HG02763 (cell line): ENCODE data around the gene GANAB.
"Not testable (repeated sequence)": the region's sequence is repeated elsewhere in the genome, so short reads cannot be mapped to it uniquely, and the experiment has no call there.

ENCODE experiments used
- ATAC-seq: cut with Tn5 transposase; IDR thresholded peaks from one replicate; pipeline ENCODE4 v1.9.1; 2021; ENCODE audit warnings: mild to moderate bottlenecking, moderate library complexity; ENCODE audit not compliant: unreplicated experiment

Gene GANAB

DNA sequence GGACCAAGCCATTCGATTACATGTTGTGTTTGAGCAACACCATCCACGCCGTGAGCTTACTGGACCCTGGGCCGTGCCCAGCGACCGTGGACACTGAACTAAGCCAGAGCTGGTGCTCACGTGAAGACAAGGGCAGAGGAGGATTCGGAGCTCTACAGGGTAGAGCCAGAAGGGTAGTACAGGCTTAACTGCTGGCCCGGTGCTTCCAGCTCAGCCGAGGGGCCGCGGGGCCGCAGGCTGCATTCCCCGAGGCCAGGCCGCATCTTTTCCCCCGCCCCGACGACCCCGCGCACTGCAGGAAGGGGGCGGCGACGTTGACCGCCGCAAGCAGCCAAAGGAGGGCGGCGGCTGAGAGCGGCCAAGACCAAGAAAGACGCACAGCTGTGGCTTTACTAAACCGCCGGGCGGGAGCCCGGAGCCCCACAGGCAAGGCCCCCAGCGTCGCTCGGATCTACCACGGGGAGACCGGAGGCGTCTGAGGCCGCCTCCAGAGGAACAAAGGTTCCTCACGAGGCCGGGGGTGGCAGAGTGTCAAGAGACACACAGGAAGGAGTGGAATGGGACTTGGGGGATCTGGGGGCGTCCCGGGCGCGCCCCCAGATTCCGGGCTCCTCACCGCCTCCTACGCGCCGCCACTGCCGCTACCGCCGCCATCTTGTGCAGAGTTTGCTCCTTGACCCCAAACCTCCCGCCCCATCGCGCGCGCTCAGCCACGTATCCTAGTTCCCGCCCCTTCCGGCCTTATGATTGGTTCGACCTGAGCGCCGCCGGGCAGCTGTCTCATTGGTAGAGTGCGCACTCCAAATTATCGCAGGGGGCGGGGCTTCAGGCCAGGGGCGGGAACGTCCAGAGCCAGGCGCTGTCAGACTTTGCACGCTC is at the start of gene GANAB:
TSS of gene GANAB (minus strand) at position 668 of the 879 bp plus-strand sequence. CDS start at position 654, 14 bp downstream.
- peak; percentile 95 for ATAC-seq

DNA sequence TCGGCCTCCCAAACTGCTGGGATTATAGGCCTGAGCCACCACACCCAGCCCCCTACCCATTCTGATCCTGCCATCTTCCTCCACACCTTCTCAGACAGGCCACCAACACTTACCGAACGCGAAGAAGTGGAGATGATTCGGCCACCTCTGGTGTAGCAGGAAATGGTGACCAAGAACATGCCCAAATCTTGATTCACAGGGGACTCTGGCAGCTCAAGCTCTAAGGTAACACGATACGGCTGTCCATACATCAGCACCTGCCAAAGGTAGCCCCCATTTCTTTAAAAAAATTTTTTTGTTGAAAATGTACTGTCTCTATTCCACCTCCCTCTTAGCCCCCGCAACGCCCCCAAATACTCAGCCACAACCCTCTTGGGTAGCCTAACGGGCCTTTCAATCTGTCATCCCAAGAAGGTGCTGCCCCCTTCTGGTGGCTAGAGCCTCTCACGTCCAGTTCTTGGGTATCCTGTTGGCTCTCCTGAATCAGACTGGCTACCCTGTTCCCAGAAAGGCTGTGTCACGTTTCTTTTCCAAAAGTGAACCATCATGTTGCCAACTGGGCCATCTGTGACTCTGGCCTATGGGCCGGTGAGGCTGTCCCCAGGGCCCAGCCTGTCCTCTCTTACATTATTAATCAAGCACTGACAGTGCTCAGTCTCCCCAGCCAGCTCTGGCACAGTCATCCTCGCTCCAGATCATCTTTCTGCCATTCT is 48.2 kb upstream of the GANAB start:
- no peak for ATAC-seq

DNA sequence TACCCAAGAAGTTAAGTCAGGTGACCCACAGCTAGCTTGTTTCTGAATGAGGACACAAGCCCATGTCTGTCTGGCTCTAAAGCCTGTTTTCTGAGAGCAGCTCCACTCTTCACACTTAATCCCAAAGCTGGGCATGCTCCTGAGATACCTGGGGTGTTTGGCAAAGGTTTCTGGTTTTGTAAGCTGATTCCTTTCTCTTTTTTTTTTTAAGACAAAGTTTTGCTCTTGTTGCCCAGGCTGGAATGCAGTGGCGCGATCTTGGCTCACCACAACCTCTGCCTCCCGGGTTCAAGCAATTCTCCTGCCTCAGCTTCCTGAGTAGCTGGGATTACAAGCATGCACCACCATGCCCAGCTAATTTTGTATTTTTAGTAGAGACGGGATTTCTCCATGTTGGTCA is 47.2 kb upstream of the GANAB start:
- ATAC-seq = not testable (repeated sequence)

DNA sequence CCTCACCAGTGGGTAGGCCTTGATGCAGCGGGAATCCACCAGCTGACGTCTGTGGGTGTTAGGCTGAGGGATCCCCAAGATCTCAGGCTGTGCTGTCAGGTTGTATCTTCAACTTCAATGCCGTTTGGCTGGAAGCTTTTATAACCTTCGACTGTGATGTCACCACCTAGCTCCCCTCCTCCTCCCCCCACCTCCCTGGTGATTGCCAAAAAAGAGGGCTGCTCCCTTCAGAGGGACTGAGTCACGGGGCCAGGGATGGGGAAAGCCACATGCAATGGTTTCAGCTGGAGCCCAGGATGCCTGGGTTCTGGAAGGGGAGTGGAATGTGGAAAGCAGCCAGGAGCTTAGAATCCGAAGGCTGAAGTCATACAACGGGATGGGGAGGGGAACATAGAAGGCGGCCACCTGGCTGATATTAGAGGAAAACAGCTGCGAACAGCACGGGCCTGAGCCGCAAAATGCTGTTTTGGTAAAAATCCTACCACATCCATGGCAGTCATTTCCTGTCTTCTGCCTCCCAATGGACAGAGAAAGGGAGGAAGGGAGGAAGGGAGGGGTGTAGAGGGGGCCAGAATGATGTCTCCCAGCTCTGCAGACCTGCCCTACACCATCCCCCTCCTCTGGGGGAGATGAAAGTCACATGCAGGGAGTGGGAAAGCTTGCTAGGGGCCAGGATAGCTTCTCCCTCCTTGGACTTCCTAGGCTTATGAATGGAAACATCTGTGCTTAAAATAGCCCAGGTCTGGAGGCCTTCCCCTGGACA is 43.2 kb upstream of the GANAB start, which contains the start of gene LRRN4CL:
TSS of gene LRRN4CL (minus strand) at position 110 of the 763 bp plus-strand sequence. CDS start 1,022 bp downstream, outside the sequence.
- no peak for ATAC-seq

DNA sequence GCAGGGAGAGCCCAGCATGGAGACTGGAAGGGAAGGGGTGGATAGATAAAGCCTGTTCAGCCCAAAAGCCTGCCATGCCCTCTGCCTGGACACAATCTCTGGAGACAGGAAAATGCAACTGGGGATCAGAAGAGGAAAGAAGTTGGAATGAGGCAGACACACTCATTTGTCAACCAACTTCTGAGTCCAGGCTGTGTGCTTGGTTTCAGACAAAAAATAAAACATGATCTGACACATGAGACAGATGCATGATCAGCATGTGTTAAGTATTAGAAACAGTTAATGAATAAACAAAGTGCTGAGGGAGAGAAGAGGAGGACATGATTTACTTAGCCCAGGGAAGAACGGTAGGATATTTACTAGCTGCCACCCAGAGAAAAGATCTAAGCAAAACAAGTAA is 42.1 kb upstream of the GANAB start:
- ATAC-seq = no peak

DNA sequence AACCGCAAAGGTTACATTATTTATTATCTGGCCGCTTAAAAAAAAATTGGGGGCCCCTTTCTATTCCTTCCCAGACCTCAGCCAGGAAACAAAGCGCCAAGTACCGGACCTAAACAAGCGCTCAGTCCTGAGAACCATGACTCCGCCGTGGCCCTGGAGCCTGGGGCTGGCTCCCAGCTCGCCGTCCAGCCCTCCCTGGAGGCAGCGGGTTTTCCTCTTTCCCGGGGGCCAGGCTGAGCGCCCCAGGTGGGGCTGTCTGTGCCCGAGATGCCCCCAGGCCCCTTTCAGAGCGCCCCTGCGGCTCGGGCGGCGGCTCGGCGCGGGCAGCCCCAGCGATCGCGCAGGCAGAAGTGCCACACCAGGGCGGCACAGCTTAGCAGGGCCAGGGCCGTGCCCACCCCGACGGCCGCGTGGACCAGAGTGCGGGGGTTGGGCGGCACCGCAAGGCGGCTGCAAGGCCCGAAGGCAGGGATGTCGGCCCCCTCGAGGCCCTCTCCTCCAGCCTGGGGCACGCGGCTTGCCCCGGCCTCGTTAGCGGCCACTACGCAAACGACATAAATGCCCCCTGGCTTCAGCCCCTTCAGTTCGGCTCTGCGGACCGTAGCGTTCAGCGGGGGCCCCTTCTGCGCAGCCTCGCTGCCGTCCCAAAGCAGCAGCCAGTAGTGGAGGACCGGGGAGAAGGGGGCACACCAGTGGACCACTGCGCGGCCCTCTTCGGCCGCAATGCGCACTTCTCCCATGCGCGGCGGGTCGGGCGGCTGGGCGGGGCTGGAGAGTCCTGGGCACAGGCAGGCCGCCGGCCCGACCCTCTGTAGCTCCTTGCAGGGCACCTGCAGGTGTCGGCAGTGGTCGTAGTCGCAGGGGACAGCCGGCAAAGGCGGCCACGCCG is 41.3 kb upstream of the GANAB start:
- ATAC-seq = no peak

DNA sequence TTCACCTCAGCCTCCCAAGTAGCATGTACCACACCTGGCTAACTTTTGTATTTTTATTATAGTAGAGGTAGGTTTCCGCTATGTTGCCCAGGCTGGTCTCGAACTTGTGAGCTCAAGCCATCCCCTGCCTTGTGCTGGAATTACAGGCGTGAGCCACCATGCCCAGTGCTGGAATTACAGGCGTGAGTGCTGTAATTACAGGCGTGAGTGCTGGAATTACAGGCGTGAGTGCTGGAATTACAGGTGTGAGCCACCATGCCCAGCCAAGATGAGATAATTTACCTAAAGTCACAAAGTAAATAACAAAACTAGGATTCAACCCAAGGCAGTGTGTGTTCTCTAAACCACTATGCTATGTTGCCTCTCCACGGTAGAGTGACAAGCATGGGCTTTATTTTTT is 36.1 kb upstream of the GANAB start:
- no peak for ATAC-seq

DNA sequence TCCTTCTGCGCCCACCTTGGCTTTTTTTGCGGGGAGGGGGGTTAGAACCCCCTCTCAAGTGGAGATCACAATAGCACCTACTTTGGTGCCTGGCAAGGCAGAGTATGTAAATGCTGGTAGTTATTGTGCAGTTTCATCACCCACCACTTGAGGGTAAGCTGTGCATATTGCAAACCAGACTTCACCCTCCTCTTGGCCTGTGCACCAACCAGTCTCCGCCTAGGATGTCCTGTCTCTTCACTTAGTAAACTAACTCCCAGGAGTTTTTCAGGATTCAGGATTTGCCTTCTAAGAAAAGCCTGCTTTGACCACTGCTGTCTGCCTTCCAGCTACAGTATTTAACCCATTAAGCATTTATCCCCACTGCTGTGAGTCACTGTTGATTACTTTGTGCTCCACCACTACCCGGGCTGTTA is 34.4 kb upstream of the GANAB start:
- ATAC-seq = peak; percentile 42

DNA sequence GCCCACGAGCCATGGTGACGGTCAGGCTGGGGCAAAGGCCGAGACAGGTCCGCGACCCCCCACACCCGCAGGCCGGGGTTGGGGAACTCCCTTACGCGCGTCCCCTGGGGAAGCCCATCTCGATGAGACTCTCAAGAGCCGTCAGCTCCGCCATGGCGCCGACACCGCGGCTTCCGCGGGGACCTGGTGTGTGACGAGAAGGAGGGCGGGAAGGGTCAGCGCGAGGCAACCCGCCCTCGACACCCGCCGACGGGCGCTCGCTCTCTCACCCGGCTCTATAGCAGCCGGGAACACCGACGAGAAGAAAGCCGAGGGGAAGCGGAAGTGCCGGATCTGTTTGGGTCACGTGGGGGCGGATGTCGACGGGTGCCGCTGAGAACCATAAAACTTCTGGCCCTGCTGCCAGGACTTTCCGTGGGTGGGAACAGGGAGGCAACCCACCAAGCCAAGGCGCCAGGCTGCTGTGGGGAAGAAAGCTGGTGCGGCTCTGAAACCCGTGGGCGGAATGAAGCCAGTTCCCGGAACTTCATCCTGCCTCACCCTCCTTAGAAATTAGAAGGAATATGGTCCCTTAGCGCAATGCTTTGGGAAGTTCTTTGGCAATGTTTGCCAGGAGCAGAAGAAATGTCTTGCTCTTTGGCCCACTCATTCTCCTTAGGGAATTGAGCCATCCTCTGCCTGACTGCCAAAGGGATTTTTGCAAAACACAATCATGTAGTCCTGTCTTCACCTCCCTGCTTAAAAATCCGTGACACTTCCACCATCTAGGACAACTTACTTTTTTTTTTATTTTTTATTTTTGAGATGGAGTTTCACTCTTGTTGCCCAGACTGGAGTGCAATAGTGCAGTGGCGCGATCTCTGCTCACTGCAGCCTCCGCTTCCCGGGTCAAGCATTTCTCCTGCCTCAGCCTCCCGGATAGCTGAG is 32.6 kb upstream of the GANAB start, which contains the start of gene UBXN1:
TSS of gene UBXN1 (minus strand) at position 304 of the 927 bp plus-strand sequence. CDS start at position 154, 150 bp downstream.
- no peak for ATAC-seq

DNA sequence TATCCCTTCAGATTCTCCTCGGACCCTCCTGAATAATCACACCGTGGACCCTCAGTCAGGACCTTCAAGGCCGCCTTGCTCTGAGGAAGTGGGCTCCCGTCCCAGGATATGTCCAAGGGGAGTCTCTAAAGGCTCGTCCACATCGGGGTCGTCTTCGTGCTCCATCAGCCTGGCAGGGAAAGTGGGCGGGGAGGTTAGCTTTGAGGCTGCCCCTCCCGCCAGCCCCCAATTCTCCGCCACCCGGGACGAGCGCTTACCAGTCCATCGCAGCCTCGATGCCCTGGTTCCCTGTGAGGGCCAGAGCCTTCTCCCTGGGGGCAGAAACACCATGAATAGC is 32.0 kb upstream of the GANAB start:
- ATAC-seq = no peak

DNA sequence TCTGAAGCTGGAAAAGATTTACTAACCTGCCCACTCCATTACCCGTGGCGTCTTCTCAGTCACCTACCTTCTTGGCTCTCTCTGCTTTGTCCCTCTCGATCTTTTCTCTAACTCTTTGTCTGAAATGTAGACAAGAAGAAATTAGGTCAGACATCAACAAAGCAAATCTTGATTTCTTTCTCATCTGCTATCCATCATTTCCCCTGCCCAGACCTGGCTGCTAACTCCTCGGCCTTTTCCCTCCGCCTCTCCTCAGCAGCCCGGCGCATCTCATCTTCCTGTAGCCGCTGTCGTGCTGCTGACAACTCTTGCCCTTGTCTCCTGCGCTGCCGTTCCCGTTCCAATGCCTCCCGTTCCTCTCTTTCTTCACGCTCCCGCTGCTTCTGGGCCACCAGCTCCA is 31.3 kb upstream of the GANAB start:
- no peak for ATAC-seq

DNA sequence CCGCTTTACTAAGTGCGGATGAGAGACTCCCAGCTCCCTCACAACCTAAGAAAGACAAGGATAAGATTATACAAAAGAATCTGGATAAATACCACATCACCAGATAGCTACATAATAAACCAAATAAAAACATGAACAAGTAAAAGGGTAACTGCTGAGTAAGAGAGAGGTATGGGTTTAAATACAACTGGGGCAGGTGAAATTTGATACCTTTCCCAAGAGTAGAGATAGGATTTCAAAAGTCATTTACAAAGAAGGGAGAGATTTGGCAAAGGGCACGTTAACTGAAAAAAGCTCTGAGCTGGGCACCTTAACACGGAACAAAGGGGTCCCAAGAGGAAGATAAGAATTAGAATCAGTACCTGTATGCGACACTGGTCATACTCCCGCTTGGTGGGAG is 30.7 kb upstream of the GANAB start:
- ATAC-seq = no peak

DNA sequence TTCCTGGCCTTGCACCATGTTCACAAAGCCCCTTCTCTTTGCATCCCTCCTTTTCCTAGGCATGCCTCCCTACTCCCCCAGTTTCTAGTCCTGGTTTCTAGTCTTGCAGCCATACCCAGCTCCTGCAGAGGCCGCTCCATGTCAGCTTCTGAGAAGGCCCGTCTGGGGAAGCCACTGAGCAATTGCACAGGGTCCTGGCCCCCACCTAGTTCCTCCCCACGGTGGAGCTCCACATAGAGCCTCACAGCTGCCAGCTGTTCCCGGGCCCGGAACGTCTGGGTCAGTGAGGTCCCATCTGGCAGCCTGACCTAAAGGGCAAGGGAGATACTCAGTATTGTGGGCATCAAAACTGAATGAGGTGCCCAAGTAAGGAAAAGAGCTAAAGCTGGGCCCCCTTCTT is 30.3 kb upstream of the GANAB start:
- no peak for ATAC-seq

DNA sequence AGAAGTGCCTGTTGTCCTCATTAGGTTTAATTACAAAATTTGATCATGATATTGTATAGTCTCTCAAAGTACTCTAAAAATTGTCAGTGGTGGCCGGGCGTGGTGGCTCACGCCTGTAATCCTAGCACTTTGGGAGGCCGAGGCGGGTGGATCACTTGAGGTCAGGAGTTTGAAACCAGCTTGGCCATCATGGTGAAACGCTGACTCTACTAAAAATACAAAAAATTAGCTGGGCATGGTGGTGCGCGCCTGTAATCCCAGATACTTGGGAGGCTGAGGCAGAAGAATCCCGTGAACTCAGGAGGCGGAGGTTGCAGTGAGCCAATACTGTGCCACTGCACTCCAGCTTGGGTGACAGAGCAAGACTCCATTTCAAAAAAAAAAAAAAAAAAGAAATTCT is 29.0 kb upstream of the GANAB start:
- ATAC-seq = not testable (repeated sequence)

DNA sequence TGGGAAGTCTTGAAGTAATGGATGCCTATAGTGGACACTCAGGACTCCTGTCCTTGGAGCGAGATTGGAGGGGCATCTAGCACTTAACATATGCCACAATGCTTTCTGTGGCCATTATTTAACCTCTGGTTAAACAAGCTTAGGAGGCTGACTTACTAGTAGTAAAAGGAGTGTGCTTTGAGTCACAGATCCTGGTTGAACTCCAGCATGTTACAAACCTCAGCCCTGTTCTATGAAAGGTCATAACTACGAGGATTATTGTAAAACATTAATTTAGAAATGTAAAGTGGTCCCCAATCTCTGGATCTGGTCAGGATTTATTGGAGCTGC is 26.7 kb upstream of the GANAB start:
- ATAC-seq = no peak

DNA sequence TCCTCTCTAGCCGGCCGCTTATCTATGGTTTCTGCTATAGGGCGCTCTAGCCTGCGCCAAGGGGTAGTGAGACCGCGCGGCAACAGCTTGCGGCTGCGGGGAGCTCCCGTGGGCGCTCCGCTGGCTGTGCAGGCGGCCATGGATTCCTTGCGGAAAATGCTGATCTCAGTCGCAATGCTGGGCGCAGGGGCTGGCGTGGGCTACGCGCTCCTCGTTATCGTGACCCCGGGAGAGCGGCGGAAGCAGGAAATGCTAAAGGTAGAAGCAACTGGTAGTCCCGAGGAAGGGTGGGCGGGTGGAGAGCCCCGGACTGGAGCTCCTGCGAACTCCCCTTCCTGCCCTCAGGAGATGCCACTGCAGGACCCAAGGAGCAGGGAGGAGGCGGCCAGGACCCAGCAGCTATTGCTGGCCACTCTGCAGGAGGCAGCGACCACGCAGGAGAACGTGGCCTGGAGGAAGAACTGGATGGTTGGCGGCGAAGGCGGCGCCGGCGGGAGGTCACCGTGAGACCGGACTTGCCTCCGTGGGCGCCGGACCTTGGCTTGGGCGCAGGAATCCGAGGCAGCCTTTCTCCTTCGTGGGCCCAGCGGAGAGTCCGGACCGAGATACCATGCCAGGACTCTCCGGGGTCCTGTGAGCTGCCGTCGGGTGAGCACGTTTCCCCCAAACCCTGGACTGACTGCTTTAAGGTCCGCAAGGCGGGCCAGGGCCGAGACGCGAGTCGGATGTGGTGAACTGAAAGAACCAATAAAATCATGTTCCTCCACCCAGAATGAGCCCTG is 25.4 kb upstream of the GANAB start, which contains the start of the genes LBHD1 and UQCC3:
TSS of gene LBHD1 (minus strand) at position 660 of the 782 bp plus-strand sequence. CDS start 2,236 bp downstream, outside the sequence.
TSS of gene UQCC3 (plus strand) at position 66 of the 782 bp plus-strand sequence. CDS start at position 139, 73 bp downstream.
- ATAC-seq = peak; percentile 52

DNA sequence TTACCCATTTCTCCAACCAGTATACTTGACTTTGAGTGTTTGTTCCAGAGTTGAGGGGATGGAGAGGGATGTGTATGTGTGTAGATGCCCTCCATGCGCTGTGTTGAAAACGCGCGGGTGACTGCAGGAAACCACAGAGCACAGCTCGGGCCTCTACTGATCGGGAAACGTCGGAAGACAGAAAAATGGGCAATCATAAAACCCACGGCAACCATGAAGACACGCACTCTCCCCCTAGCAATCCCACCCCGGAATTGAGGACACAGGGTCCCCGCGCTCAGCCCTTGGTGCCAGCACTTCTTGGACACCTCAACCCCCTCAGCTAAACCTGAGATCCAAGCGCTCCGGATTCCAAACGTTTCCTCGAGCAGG is 24.8 kb upstream of the GANAB start:
- ATAC-seq = no peak

DNA sequence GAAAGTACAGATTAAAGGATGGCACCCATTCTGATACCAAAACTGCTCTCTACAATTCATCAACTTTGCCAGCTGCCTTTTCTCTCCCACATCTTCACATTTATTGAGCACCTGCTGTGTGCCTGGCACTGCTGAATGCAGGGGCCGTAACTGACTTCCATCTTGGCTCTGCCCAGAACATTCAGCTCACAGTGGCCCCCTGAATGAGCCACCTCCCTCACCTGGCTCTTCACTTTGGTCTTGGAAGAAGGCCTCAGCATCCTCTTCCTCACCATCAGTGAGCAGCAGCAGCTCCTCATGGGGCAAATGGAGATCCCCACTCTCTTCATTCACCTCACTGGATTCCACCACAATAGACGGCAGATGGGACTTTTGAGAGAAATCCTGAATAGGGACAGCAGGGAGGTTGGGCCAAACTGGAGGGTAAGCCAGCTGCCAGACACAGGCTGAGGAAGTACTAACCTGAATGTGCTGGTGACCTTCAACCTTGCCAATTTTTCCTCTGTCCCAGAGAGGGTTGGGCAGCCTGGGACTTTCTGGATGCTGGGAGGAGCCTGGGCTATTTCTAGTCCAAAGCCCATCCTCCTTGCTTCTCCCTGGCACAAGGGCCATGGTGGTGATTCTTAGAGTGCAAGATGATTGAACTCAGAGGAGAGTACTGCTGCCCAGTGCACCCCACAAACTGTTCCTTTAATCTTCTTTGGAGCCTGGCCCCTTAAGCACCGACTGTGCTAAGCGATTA is 23.2 kb upstream of the GANAB start:
- no peak for ATAC-seq
